ENCODE results near the gene EBPL. TPM values are rescaled to one million over a fixed set of nuclear protein-coding genes. Genes with fewer than 3 reads are reported as not detected.
"Not testable (repeated sequence)": the region's sequence is repeated elsewhere in the genome, so short reads cannot be mapped to it uniquely, and the experiment has no call there.

Gene EBPL
- polyA plus RNA-seq, 4 donors: 52.8 to 72.3 (median 58.2) TPM

GRCh38 chr13:49638030-49638743 is 53.1 kb downstream of the EBPL start:
- no peak for DNase-seq (ENCODE audit: low read depth in 4 of 4, low spot score in 3 of 4)

GRCh38 chr13:49636705-49637104 is 54.6 kb downstream of the EBPL start:
- DNase-seq (ENCODE audit: low read depth in 4 of 4, low spot score in 3 of 4): no peak

GRCh38 chr13:49635599-49636433 is 55.5 kb downstream of the EBPL start:
- peak in 3 of 4 donors; percentile 27 to 46 (median 42) for DNase-seq (ENCODE audit: low read depth in 4 of 4, low spot score in 3 of 4)

GRCh38 chr13:49633710-49634109 is 57.6 kb downstream of the EBPL start:
- no peak for DNase-seq (ENCODE audit: low read depth in 4 of 4, low spot score in 3 of 4)

- no peak for DNase-seq (ENCODE audit: low read depth in 4 of 4, low spot score in 3 of 4)
These were observed 59.1 kb downstream of the EBPL start for GRCh38 chr13:49632156-49632555.

- no peak for DNase-seq (ENCODE audit: low read depth in 4 of 4, low spot score in 3 of 4)
These were observed 60.7 kb downstream of the EBPL start for GRCh38 chr13:49630580-49630979.

- no peak for DNase-seq (ENCODE audit: low read depth in 4 of 4, low spot score in 3 of 4)
These were observed 61.3 kb downstream of the EBPL start for GRCh38 chr13:49629947-49630346.

GRCh38 chr13:49629196-49629938 is 61.9 kb downstream of the EBPL start:
- no peak for DNase-seq (ENCODE audit: low read depth in 4 of 4, low spot score in 3 of 4)

GRCh38 chr13:49627831-49628652 is 63.2 kb downstream of the EBPL start, which contains the start of gene ARL11:
ARL11 (plus strand) TSS chr13:49628507; CDS start chr13:49630448, 1,941 bp downstream.
- no peak for DNase-seq (ENCODE audit: low read depth in 4 of 4, low spot score in 3 of 4)

- DNase-seq (ENCODE audit: low read depth in 4 of 4, low spot score in 3 of 4): no peak
These were observed 65.8 kb downstream of the EBPL start for GRCh38 chr13:49625392-49626079.

GRCh38 chr13:49624229-49624628 is 67.1 kb downstream of the EBPL start:
- DNase-seq (ENCODE audit: low read depth in 4 of 4, low spot score in 3 of 4): no peak

- no peak for DNase-seq (ENCODE audit: low read depth in 4 of 4, low spot score in 3 of 4)
These were observed 68.9 kb downstream of the EBPL start for GRCh38 chr13:49622174-49622946.

- DNase-seq (ENCODE audit: low read depth in 4 of 4, low spot score in 3 of 4): no peak
These were observed 71.1 kb downstream of the EBPL start for GRCh38 chr13:49620170-49620621.

GRCh38 chr13:49616676-49617065 is 74.6 kb downstream of the EBPL start:
- DNase-seq (ENCODE audit: low read depth in 4 of 4, low spot score in 3 of 4): no peak

- DNase-seq (ENCODE audit: low read depth in 4 of 4, low spot score in 3 of 4): no peak
These were observed 75.2 kb downstream of the EBPL start for GRCh38 chr13:49615836-49616675.

- DNase-seq (ENCODE audit: low read depth in 4 of 4, low spot score in 3 of 4): not testable (repeated sequence)
These were observed 79.2 kb downstream of the EBPL start for GRCh38 chr13:49612042-49612441.

Measured in left renal pelvis (tissue), 4 donors.